GM18868 (cell line): ENCODE data around the gene BTBD10.

Source experiments
- ATAC-seq: cut with Tn5 transposase; IDR thresholded peaks from one replicate; pipeline ENCODE4 v1.9.1; 2021; ENCODE audit warnings: mild to moderate bottlenecking, moderate library complexity; ENCODE audit not compliant: unreplicated experiment

BTBD10 gene

GRCh38 chr11:13376838-13377237 lies 86.2 kb downstream of the BTBD10 start:
- no peak for ATAC-seq

- ATAC-seq: no peak
These were observed 86.6 kb downstream of the BTBD10 start for GRCh38 chr11:13376402-13376801.

GRCh38 chr11:13375798-13376197 lies 87.2 kb downstream of the BTBD10 start:
- ATAC-seq: no peak

- no peak for ATAC-seq
These were observed 89.8 kb downstream of the BTBD10 start for GRCh38 chr11:13373216-13373615.

GRCh38 chr11:13368041-13368446 lies 95.0 kb downstream of the BTBD10 start:
- ATAC-seq: no peak

GRCh38 chr11:13367115-13367514 lies 95.9 kb downstream of the BTBD10 start:
- peak; percentile 63 for ATAC-seq

- ATAC-seq: peak; percentile 61
These were observed 96.6 kb downstream of the BTBD10 start for GRCh38 chr11:13366266-13367026.

- ATAC-seq: no peak
These were observed 98.6 kb downstream of the BTBD10 start for GRCh38 chr11:13364388-13364787.

GRCh38 chr11:13362596-13363109 lies 100.4 kb downstream of the BTBD10 start:
- ATAC-seq: no peak

GRCh38 chr11:13358596-13359270 lies 104.3 kb downstream of the BTBD10 start:
- no peak for ATAC-seq

- ATAC-seq: no peak
These were observed 105.8 kb downstream of the BTBD10 start for GRCh38 chr11:13357232-13357631.

- ATAC-seq: no peak
These were observed 107.8 kb downstream of the BTBD10 start for GRCh38 chr11:13355191-13355590.

- no peak for ATAC-seq
These were observed 108.7 kb downstream of the BTBD10 start for GRCh38 chr11:13354335-13354734.

GRCh38 chr11:13352711-13353110 lies 110.3 kb downstream of the BTBD10 start:
- ATAC-seq: no peak

- no peak for ATAC-seq
These were observed 113.4 kb downstream of the BTBD10 start for GRCh38 chr11:13349581-13349980.

- peak; percentile 17 for ATAC-seq
These were observed 114.0 kb downstream of the BTBD10 start for GRCh38 chr11:13349046-13349445.

GRCh38 chr11:13348305-13348704 lies 114.7 kb downstream of the BTBD10 start:
- ATAC-seq: peak; percentile 48

- peak; percentile 1 for ATAC-seq
These were observed 115.1 kb downstream of the BTBD10 start for GRCh38 chr11:13347901-13348300.

- ATAC-seq: no peak
These were observed 116.6 kb downstream of the BTBD10 start for GRCh38 chr11:13346470-13346869.

- ATAC-seq: no peak
These were observed 118.2 kb downstream of the BTBD10 start for GRCh38 chr11:13344818-13345217.

GRCh38 chr11:13343931-13344717 lies 118.9 kb downstream of the BTBD10 start:
- ATAC-seq: peak; percentile 25
